Tibial nerve (tissue), 4 donors: ENCODE data around the gene SYNPO2. TPM values are rescaled to one million over a fixed set of nuclear protein-coding genes. Genes with fewer than 3 reads are reported as not detected.

Experiments used
- DNase-seq, 2 donors: peaks; one replicate each; pipeline ENCODE4 v3.0.0-alpha.2; 2019; ENCODE audit warnings: low spot score in 2 of 2
- H3K27ac ChIP-seq, 4 donors: fragments of 200-600 bp; sonication (generic) in 3 of 4; one replicate each; pipeline ENCODE4 v1.5.1; 2017 to 2019; ENCODE audit warnings: mild to moderate bottlenecking in 1 of 4
- H3K27me3 ChIP-seq, 2 donors: fragments of 200-600 bp; sonication (generic) in 1 of 2; one replicate each; pipeline versions ENCODE4 v1.5.1 to v1.6.0; 2017 to 2019
- H3K36me3 ChIP-seq, 3 donors: fragments of 200-600 bp; sonication (generic); one replicate each; pipeline ENCODE4 v1.5.1; 2018 to 2019
- H3K4me1 ChIP-seq, 4 donors: fragments of 200-600 bp; sonication (generic) in 3 of 4; one replicate each; pipeline ENCODE4 v1.5.1; 2017 to 2019
- H3K4me3 ChIP-seq, 4 donors: fragments of 200-600 bp; sonication (generic) in 3 of 4; one replicate each; pipeline ENCODE4 v1.5.1; 2017 to 2019; ENCODE audit warnings: mild to moderate bottlenecking in 1 of 4, moderate library complexity in 1 of 4
- H3K9me3 ChIP-seq, 4 donors: fragments of 200-600 bp; sonication (generic) in 3 of 4; one replicate each; pipeline ENCODE4 v1.5.1; 2017 to 2019
- CTCF ChIP-seq, 5 experiments: fragments of 200-600 bp in 3 of 5; fragments of 450-650 bp in 2 of 5; sonication (generic) in 3 of 5; IDR thresholded peaks; one replicate each; pipeline ENCODE4 v1.5.1; 2016 to 2019; ENCODE audit warnings: antibody characterized with exemption in 5 of 5, mild to moderate bottlenecking in 3 of 5, moderate library complexity in 2 of 5
- EP300 ChIP-seq, 2 donors: sonication (generic); formaldehyde crosslinking; IDR thresholded peaks; one replicate each; pipeline ENCODE4 v1.6.1; 2017; ENCODE audit warnings: antibody characterized with exemption in 2 of 2, mild to moderate bottlenecking in 1 of 2
- POLR2A ChIP-seq, 2 donors: fragments of 450-650 bp; IDR thresholded peaks; one replicate each; pipeline ENCODE4 v1.6.1; 2017; ENCODE audit warnings: antibody characterized with exemption in 2 of 2, mild to moderate bottlenecking in 2 of 2, moderate library complexity in 2 of 2
- WGBS, 2 donors: methylation state at CpG; one replicate each; pipeline ENCODE4 v1.1.5; 2018; 5-methylcytosine and 5-hydroxymethylcytosine counted together
- total RNA-seq, 4 donors: library from RNA; depleted of rRNA; stranded (reverse); fragments of >200 nt; gene quantifications; one replicate each; pipeline ENCODE4 v1.1.0, GENCODE V29; 2016

The SYNPO2 gene
- total RNA-seq, 4 donors from 2014 or later: 118 to 177 (median 138) TPM

GRCh38 chr4:118991686-118992085 lies 103.0 kb downstream of the SYNPO2 start:
- Histone ChIP-seq H3K4me1 (peaks cover 0 to 8% (median 3%) of the 10 kb centered on the region in 4 donors), H3K27ac (no peak overlapping the region), H3K4me3 (no peak overlapping the region), H3K27me3 (no peaks in the 10 kb centered on the region), H3K9me3 (no peaks in the 10 kb centered on the region), H3K36me3 (peaks cover 0 to 3% (median 0%) of the 10 kb centered on the region in 3 donors)
- 67 to 80% methylated on average over 5 of the region's 5 CpGs for WGBS, 2 donors
- TF ChIP-seq EP300 (IDR thresholded peaks at IDR 0.05) (no peak), CTCF (IDR thresholded peaks at IDR 0.05) (no peak), POLR2A (IDR thresholded peaks at IDR 0.05) (no peak)
- DNase-seq: no peak

- TF ChIP-seq EP300 (IDR thresholded peaks at IDR 0.05) (no peak), POLR2A (IDR thresholded peaks at IDR 0.05) (no peak), CTCF (IDR thresholded peaks at IDR 0.05) (no peak)
- Histone ChIP-seq H3K36me3 (peaks cover 0 to 3% (median 0%) of the 10 kb centered on the region in 3 donors), H3K4me1 (peaks cover 0 to 8% (median 3%) of the 10 kb centered on the region in 4 donors), H3K9me3 (no peaks in the 10 kb centered on the region), H3K27me3 (no peaks in the 10 kb centered on the region), H3K4me3 (no peak overlapping the region), H3K27ac (no peak overlapping the region)
- DNase-seq: no peak
- 94 to 100% methylated on average over 1 of the region's 1 CpG for WGBS, 2 donors
Observed at GRCh38 chr4:118992149-118992548, 103.5 kb downstream of the SYNPO2 start.

- Histone ChIP-seq H3K9me3 (no peaks in the 10 kb centered on the region), H3K4me1 (peaks cover 0 to 8% (median 2%) of the 10 kb centered on the region in 4 donors), H3K4me3 (no peak overlapping the region), H3K36me3 (peaks cover 0 to 3% (median 0%) of the 10 kb centered on the region in 3 donors), H3K27me3 (no peaks in the 10 kb centered on the region), H3K27ac (peak overlapping the region in 1 of 4 donors; percentile 40)
- WGBS, 2 donors: 86 to 92% methylated on average over 2 of the region's 2 CpGs
- no peak for DNase-seq
- TF ChIP-seq EP300 (IDR thresholded peaks at IDR 0.05) (no peak), POLR2A (IDR thresholded peaks at IDR 0.05) (no peak), CTCF (IDR thresholded peaks at IDR 0.05) (no peak)
Observed at GRCh38 chr4:118993333-118993732, 104.7 kb downstream of the SYNPO2 start.

- no peak for DNase-seq
- WGBS, 2 donors: 80% methylated on average over 5 of the region's 5 CpGs
- H3K4me3 ChIP-seq: no peak overlapping the region
Observed at GRCh38 chr4:118994030-118994429, 105.4 kb downstream of the SYNPO2 start.

More at GRCh38 chr4:118994030-118994429, 105.4 kb downstream of the SYNPO2 start:
- Histone ChIP-seq H3K4me1 (peaks cover 0 to 1% (median 0%) of the 10 kb centered on the region in 4 donors), H3K27ac (no peak overlapping the region), H3K36me3 (peaks cover 0 to 3% (median 0%) of the 10 kb centered on the region in 3 donors), H3K9me3 (no peaks in the 10 kb centered on the region), H3K27me3 (no peaks in the 10 kb centered on the region)
- TF ChIP-seq POLR2A (IDR thresholded peaks at IDR 0.05): no peak
- no peak for TF ChIP-seq EP300 (IDR thresholded peaks at IDR 0.05)
- no peak for TF ChIP-seq CTCF (IDR thresholded peaks at IDR 0.05)
